HL-60 (cell line): ENCODE results near the gene CTSK.

Source experiments
- CTCF ChIP-seq: IDR thresholded peaks from one replicate; pipeline ENCODE4 v1.5.1; 2011; ENCODE audit warnings: low read length, control low read depth, inconsistent platforms; ENCODE audit not compliant: insufficient read depth
- GABPA ChIP-seq: IDR thresholded peaks from 2 replicates; pipeline ENCODE4 v1.6.1; 2012; ENCODE audit warnings: low read depth
- POLR2AphosphoS5 ChIP-seq: IDR thresholded peaks from 2 replicates; pipeline ENCODE4 v1.6.1; 2012; ENCODE audit warnings: low read depth

- TF ChIP-seq CTCF (no peak), GABPA (no peak), POLR2AphosphoS5 (no peak)
Observed at GRCh38 chr1:150780510-150780909, 27.6 kb downstream of the CTSK start.
